ENCODE data around the gene KIAA0825. TPM values are rescaled to one million over a fixed set of nuclear protein-coding genes. Genes with fewer than 3 reads are reported as not detected.

Gene KIAA0825
- total and polyA plus RNA-seq, 5 donors = 0.43 to 4.2 (median 3.5) TPM

DNA sequence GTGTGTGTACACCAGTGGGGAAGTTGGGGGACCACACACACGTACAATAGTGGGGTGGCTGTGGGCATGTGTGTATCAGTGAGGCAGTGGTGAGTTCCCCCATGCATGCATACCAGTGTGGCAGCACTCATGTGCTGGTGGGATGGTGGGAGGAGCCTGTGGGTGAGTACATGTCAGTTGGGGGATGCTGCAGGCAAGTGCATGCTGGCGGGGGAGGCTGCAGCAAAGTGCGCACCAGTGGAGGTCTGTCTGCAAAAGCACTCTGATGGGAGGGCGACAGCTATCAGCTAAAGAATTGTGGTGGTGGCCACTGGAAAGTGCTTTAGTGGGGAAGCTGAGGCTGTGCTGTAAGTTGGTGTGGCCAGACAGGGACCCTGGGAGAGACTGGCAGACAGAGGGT lies 418.8 kb downstream of the KIAA0825 start:
- Histone ChIP-seq H3K4me3 (ENCODE audit: low read length) (no peak overlapping the region), H3K9me3 (ENCODE audit: control insufficient read depth, low read length) (no peaks in the 10 kb centered on the region), H3K27me3 (ENCODE audit: control insufficient read depth, insufficient read depth) (no peaks in the 10 kb centered on the region), H3K27ac (ENCODE audit: low read length) (no peak overlapping the region), H3K4me1 (ENCODE audit: control insufficient read depth, insufficient read depth, low read length) (no peaks in the 10 kb centered on the region)
- WGBS = 92% methylated on average over 4 of the region's 4 CpGs
- intact Hi-C loops (cut with DNase I) = no loop called here
- ATAC-seq (no peak), DNase-seq (no peak)

GRCh38 chr5:94197970-94198369 lies 420.4 kb downstream of the KIAA0825 start:
- Histone ChIP-seq H3K4me3 (ENCODE audit: low read length) (no peak overlapping the region), H3K27me3 (ENCODE audit: control insufficient read depth, insufficient read depth) (no peaks in the 10 kb centered on the region), H3K27ac (ENCODE audit: low read length) (no peak overlapping the region), H3K4me1 (ENCODE audit: control insufficient read depth, insufficient read depth, low read length) (no peaks in the 10 kb centered on the region), H3K9me3 (ENCODE audit: control insufficient read depth, low read length) (no peaks in the 10 kb centered on the region)
- ATAC-seq (no peak), DNase-seq (no peak)
- 74% methylated on average over 1 of the region's 1 CpG for WGBS
- intact Hi-C loops (cut with DNase I) = no loop called here

- intact Hi-C loops (cut with DNase I) = no loop called here
- Histone ChIP-seq H3K4me3 (ENCODE audit: low read length) (no peak overlapping the region), H3K9me3 (ENCODE audit: control insufficient read depth, low read length) (no peaks in the 10 kb centered on the region), H3K4me1 (ENCODE audit: control insufficient read depth, insufficient read depth, low read length) (no peaks in the 10 kb centered on the region), H3K27me3 (ENCODE audit: control insufficient read depth, insufficient read depth) (no peaks in the 10 kb centered on the region), H3K27ac (ENCODE audit: low read length) (no peak overlapping the region)
- 76% methylated on average over 1 of the region's 1 CpG for whole genome bisulfite sequencing
- DNase-seq (no peak), ATAC-seq (no peak)
These were observed 421.5 kb downstream of the KIAA0825 start for GRCh38 chr5:94196953-94197352.

GRCh38 chr5:94192658-94193391 lies 425.6 kb downstream of the KIAA0825 start:
- no peaks in the 10 kb centered on the region for H3K4me1 ChIP-seq (ENCODE audit: control insufficient read depth, insufficient read depth, low read length)
- no peak overlapping the region for H3K27ac ChIP-seq (ENCODE audit: low read length)
- H3K27me3 ChIP-seq (ENCODE audit: control insufficient read depth, insufficient read depth) = no peaks in the 10 kb centered on the region
- intact Hi-C loops (cut with DNase I) = no loop called here
- 91% methylated on average over 3 of the region's 3 CpGs for WGBS
- ATAC-seq (no peak), DNase-seq (no peak)
- H3K4me3 ChIP-seq (ENCODE audit: low read length) = no peak overlapping the region
- H3K9me3 ChIP-seq (ENCODE audit: control insufficient read depth, low read length) = no peaks in the 10 kb centered on the region

- H3K4me3 ChIP-seq (ENCODE audit: low read length) = no peak overlapping the region
- H3K27ac ChIP-seq (ENCODE audit: low read length) = no peak overlapping the region
- H3K4me1 ChIP-seq (ENCODE audit: control insufficient read depth, insufficient read depth, low read length) = no peaks in the 10 kb centered on the region
- intact Hi-C loops (cut with DNase I) = no loop called here
- DNase-seq = no peak
- ATAC-seq = no peak
- no peaks in the 10 kb centered on the region for H3K9me3 ChIP-seq (ENCODE audit: control insufficient read depth, low read length)
- 63% methylated on average over 2 of the region's 2 CpGs for WGBS
- no peaks in the 10 kb centered on the region for H3K27me3 ChIP-seq (ENCODE audit: control insufficient read depth, insufficient read depth)
These were observed 426.8 kb downstream of the KIAA0825 start for GRCh38 chr5:94191604-94192003.

DNA sequence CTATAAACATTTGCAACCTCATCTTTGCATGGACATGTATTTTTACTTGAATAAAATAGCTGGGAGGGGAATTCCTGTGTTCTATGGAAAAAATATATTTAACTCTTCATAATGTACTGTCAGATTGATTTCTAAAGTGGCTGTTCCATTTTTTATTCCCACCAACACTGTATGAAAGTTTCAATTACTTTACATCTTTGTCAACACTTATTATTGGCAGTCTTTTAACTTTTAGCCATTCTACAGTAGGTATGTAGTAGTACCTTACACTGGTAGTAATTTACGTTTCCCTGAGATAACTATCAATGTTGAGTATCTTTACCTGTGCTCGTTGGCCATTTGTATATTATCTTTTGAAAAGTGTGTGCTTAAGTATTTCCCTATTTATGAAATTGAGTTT lies 429.7 kb downstream of the KIAA0825 start:
- no peak for ATAC-seq
- Histone ChIP-seq H3K9me3 (ENCODE audit: control insufficient read depth, low read length) (no peaks in the 10 kb centered on the region), H3K27me3 (ENCODE audit: control insufficient read depth, insufficient read depth) (no peaks in the 10 kb centered on the region), H3K27ac (ENCODE audit: low read length) (no peak overlapping the region), H3K4me3 (ENCODE audit: low read length) (no peak overlapping the region), H3K4me1 (ENCODE audit: control insufficient read depth, insufficient read depth, low read length) (no peaks in the 10 kb centered on the region)
- DNase-seq = no peak
- WGBS = 78% methylated on average over 2 of the region's 2 CpGs
- intact Hi-C loops (cut with DNase I) = no loop called here

DNA sequence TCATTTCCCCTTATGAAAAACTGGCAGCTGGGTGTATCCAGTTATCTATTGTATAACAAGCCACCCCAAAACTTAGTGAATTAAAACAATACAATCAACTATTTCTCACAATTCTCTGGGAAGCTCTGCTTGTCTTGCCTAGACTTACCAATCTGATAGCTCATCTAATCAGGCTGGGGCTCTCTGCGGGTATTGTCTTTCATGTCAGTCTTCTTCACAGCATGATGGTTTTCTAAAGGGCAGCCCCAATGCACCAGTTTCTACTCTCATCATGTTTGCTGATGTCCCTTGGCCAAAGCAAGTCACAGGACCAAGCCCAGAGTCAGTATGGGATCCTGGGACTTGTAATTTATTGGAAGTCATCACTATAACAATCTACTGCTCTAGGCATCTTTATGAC lies 433.5 kb downstream of the KIAA0825 start:
- Histone ChIP-seq H3K27me3 (ENCODE audit: control insufficient read depth, insufficient read depth) (no peaks in the 10 kb centered on the region), H3K4me1 (ENCODE audit: control insufficient read depth, insufficient read depth, low read length) (no peaks in the 10 kb centered on the region), H3K9me3 (ENCODE audit: control insufficient read depth, low read length) (no peaks in the 10 kb centered on the region), H3K27ac (ENCODE audit: low read length) (no peak overlapping the region), H3K4me3 (ENCODE audit: low read length) (no peak overlapping the region)
- no peak for DNase-seq
- no peak for ATAC-seq
- intact Hi-C loops (cut with DNase I) = no loop called here
- 45% methylated on average over 1 of the region's 1 CpG for WGBS

GRCh38 chr5:94181895-94182294 lies 436.5 kb downstream of the KIAA0825 start:
- Histone ChIP-seq H3K4me3 (ENCODE audit: low read length) (no peak overlapping the region), H3K27me3 (ENCODE audit: control insufficient read depth, insufficient read depth) (no peaks in the 10 kb centered on the region), H3K4me1 (ENCODE audit: control insufficient read depth, insufficient read depth, low read length) (no peaks in the 10 kb centered on the region), H3K27ac (ENCODE audit: low read length) (no peak overlapping the region), H3K9me3 (ENCODE audit: control insufficient read depth, low read length) (no peaks in the 10 kb centered on the region)
- ATAC-seq (no peak), DNase-seq (no peak)
- intact Hi-C loops (cut with DNase I) = no loop called here
- WGBS = 45% methylated on average over 2 of the region's 2 CpGs

DNA sequence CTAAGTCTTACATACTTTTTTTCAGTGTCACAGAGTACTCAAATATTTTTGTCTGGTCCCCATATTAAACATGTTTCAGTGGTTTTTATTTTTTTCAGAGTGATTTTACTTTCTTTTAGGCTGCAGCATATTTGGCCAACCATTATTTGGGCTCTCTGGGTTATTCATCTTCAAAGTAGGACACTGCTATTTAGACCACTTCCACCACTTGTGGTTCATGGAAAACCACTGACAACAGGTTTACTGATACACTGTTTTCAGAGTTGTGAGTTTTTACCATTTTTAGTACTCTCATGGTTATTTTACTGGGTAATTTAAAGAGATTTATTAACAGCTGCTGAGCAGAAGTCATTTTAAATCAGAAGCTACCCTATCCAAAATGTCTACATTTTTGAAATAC lies 437.6 kb downstream of the KIAA0825 start:
- DNase-seq = no peak
- no peak for ATAC-seq
- no peaks in the 10 kb centered on the region for H3K9me3 ChIP-seq (ENCODE audit: control insufficient read depth, low read length)
- no peaks in the 10 kb centered on the region for H3K27me3 ChIP-seq (ENCODE audit: control insufficient read depth, insufficient read depth)
- intact Hi-C loops (cut with DNase I) = no loop called here
- no peak overlapping the region for H3K4me3 ChIP-seq (ENCODE audit: low read length)
- no peaks in the 10 kb centered on the region for H3K4me1 ChIP-seq (ENCODE audit: control insufficient read depth, insufficient read depth, low read length)
- H3K27ac ChIP-seq (ENCODE audit: low read length) = no peak overlapping the region

DNA sequence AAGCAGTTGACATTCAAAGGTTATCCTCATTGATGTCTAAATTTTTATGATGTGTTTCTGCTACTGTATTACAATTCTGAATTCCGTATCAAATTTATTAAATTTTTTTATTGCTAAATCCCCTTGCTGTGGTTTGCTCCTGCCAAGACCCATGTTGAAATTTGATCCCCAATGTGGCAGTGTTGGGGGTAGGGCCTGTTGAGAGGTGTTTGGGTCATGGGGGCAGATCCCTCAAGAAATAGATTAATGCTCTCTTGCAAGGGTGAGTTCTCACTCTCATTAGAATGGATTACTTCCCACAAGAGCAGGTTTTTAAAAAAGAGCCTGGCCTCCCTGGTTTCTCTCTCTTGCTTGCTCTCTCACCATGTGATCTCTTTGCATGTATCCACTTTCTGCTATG lies 442.5 kb downstream of the KIAA0825 start:
- Histone ChIP-seq H3K27me3 (ENCODE audit: control insufficient read depth, insufficient read depth) (no peaks in the 10 kb centered on the region), H3K9me3 (ENCODE audit: control insufficient read depth, low read length) (no peaks in the 10 kb centered on the region), H3K27ac (ENCODE audit: low read length) (no peak overlapping the region), H3K4me1 (ENCODE audit: control insufficient read depth, insufficient read depth, low read length) (no peaks in the 10 kb centered on the region), H3K4me3 (ENCODE audit: low read length) (no peak overlapping the region)
- ATAC-seq (no peak), DNase-seq (no peak)
- WGBS = 95% methylated on average over 1 of the region's 1 CpG
- intact Hi-C loops (cut with DNase I) = no loop called here

DNA sequence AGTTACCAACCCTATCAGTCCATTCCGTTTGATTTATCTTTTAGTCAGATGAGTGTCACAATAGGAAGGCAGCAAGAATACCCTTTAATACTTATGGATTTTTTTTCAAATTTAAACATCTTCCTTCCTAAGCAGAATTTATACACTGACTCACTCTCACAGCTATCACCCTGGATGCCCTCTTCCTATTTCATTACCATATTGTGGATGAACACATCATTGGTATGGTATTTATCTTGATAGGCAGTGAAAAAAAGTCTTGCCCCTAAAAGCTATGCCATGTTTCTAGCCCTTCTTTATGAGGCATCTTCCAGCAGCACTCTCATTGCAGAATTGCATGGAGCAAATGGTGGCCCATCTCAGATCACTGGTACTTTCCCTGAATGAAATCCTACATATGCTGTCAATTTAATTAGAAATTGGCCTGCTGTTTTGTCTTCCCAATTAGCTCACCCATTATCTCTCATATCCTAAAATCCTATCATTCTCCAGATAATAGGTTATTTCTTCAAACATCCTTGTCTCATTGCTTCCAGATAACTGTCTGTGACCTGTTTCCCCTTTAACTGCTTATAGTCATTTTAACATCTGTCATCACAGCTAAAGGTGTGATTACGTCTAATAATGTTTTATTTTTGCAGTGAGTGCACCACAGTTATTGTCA lies 443.5 kb downstream of the KIAA0825 start:
- Histone ChIP-seq H3K4me3 (ENCODE audit: low read length) (no peak overlapping the region), H3K4me1 (ENCODE audit: control insufficient read depth, insufficient read depth, low read length) (no peaks in the 10 kb centered on the region), H3K27me3 (ENCODE audit: control insufficient read depth, insufficient read depth) (no peaks in the 10 kb centered on the region), H3K9me3 (ENCODE audit: control insufficient read depth, low read length) (no peaks in the 10 kb centered on the region), H3K27ac (ENCODE audit: low read length) (no peak overlapping the region)
- ATAC-seq (no peak), DNase-seq (no peak)
- intact Hi-C loops (cut with DNase I) = no loop called here
- 74% methylated on average over 2 of the region's 2 CpGs for WGBS

Data from right cardiac atrium (tissue), 5 donors.